22Rv1 (cell line): Measurements from ENCODE around the gene ISLR.

Source experiments
- H3K27ac ChIP-seq: fragments of 450-650 bp; 2 replicates; pipeline ENCODE4 v1.5.1; 2017
- CTCF ChIP-seq: fragments of 450-650 bp; IDR thresholded peaks from 2 replicates; pipeline ENCODE4 v1.5.1; 2017; ENCODE audit warnings: mild to moderate bottlenecking
- ZFX ChIP-seq: fragments of 450-650 bp; IDR thresholded peaks from 2 replicates; pipeline ENCODE4 v1.6.1; 2017; ENCODE audit warnings: antibody characterized with exemption, borderline replicate concordance

ISLR gene

GRCh38 chr15:74201710-74202420 is 28.4 kb downstream of the ISLR start:
- H3K27ac ChIP-seq = no peak overlapping the region
- TF ChIP-seq CTCF = no peak
- no peak for TF ChIP-seq ZFX

DNA sequence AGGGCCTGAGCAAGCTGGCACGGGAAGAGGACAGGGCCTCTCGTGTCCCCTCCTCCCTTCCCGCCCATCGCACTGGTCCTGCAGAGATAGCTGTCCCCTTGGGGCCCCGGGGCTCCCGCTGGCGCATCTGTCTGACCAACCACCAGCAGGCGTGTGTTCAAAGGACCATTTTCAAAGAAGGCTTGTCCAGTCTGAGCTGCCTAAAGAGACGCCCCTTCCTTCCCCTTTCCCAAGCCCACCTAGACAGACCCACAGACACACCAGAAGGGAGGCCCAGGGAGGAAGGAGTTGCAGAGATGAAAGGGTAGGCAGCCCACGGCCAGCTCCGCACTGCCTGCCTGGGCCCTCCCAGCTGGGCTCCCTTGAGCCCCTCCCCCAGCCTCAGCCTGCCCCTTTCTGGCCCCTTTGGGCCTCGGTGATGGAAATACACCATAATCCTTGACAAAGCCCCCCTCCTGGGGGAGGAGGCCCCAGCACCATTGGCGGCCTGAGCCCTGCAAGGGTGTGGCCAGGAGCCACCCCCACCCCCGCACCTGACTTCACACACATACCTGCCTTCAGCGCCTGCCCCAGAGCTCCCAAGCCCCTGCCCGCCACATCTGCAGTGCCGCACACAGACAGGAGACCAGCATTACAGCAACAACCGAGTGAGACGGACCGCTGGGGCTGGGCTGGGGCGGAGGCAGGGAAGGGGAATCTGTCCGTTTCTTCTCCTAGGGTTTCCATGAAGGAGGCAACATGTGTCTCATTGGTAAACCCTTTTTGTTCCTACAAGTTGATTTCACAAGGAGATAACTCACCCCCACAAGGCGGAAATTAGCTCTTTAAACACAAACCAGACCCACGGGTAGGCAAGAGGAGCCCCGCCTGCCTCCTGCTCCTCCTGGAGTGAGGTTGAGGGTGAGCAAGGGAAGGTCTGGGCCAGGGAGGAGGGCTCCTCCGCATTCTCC is 29.2 kb downstream of the ISLR start, which contains the start of gene STRA6:
TSS of gene STRA6 (minus strand) at position 336 of the 950 bp plus-strand sequence. CDS start 520 bp downstream, outside the sequence.
- TF ChIP-seq CTCF (peak; percentile 22; the same call in 1 of the 2 replicates), ZFX (no peak)
- H3K27ac ChIP-seq = no peak within 1 kb of the TSS

GRCh38 chr15:74203914-74204431 is 30.5 kb downstream of the ISLR start:
- TF ChIP-seq CTCF (no peak), ZFX (no peak)
- no peak overlapping the region for H3K27ac ChIP-seq

DNA sequence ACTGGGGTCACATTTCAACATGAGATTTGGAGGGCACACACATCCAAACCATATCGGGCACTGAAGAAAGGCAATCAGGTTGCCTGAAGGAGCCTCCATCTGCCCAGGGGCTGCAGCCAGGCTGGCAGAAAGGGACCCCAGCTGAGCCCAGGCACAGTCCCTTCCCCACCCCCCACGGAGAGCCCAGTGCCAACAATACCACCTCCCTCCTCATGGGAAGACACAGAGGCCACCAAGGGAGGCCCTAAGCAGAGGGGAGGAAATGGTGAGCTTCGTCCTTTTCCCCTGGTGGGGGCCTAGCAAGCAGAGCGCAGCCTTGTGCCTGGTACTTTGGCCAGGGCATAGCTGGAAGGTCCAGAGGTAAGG is 32.1 kb downstream of the ISLR start:
- TF ChIP-seq ZFX = no peak
- no peak for TF ChIP-seq CTCF
- no peak overlapping the region for H3K27ac ChIP-seq

DNA sequence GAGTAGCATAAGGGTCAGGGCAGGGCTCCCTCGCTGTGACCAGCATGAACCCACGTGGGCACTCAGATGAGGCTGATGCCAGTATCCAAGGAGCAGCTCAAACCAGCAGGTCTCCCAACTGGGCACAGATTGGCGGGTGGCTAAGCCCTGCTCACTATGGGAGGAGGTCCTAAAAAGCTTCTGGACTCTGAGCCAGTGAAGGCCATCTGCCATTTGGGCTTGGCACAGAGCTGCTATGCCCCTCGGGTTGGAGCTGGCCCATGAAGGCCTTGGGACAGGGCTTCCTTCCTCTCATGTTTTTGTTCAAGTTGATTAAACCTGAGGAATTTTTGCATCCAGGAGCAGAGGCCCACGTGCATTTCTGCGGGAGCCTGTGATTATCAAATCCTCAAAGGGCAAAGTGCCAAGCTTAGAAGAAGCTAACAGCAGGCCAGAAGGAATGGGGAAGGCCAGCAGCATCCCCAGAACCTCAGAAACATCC is 33.3 kb downstream of the ISLR start:
- no peak overlapping the region for H3K27ac ChIP-seq
- no peak for TF ChIP-seq ZFX
- no peak for TF ChIP-seq CTCF

- H3K27ac ChIP-seq = no peak overlapping the region
- TF ChIP-seq ZFX = no peak
- no peak for TF ChIP-seq CTCF
Measured at GRCh38 chr15:74207652-74208440, 34.3 kb downstream of the ISLR start.
